ENCODE measurements around the gene KLHL15. TPM values are rescaled to one million over a fixed set of nuclear protein-coding genes. Genes with fewer than 3 reads are reported as not detected.
A peak's percentile ranks its signal among the peaks of the same experiment; 100 is the strongest.

Gene KLHL15
- total and polyA plus RNA-seq, 2 of the 13 experiments (the other 11 are each of a cell fraction or from before 2014, with no cell fraction given): 2.8 to 5.5 TPM

DNA sequence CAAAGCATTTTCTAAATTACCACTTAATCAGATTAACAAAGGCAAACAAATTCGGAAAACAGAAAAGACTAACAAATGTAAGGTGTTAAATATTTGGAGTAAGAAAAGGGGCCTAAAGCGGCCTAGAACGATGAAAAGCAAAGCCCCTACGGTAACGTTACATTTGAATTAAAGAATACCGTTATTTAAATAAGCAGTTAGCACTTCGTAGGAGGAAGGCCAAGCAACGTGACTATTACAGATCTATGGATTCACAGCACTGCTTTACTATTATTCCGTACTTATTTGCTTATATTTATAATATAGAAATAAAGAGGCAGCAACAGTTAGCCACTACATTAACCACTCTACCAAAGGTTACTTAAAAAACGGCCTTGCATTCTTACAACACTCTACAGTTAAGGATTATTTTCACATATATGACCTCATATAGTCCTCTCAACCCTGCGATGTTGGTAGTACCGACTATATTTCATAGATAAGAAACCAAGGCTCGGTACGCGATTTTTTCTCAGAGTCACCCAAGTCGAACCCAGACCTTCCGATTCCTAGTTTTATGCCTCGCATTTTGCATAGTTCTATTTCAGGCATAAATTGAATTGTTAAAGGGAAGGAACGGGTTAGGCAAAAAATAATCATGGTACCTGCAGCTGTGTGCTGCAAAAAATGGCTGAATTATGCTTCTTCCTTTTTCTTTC, 2.9 kb downstream of the KLHL15 start:
- Histone ChIP-seq H3K27ac (ENCODE audit: extremely low read length, insufficient read depth, low read length) (peak overlapping the region; percentile 82), H2AFZ (ENCODE audit: low read length) (no peak overlapping the region), H3K9me3 (ENCODE audit: low read length) (no peaks in the 10 kb centered on the region), H3K4me1 (ENCODE audit: insufficient read depth, low read length) (peaks cover 15% of the 10 kb centered on the region; the same call in 1 of the 2 replicates), H3K27me3 (ENCODE audit: control insufficient read depth in 1 of 2, insufficient read depth in 2 of 2, low read length in 2 of 2) (no peaks in the 10 kb centered on the region; a peak in 1 of 5 replicates), H3K9ac (ENCODE audit: insufficient read depth, low read depth, low read length) (peak overlapping the region; percentile 81), H3K4me2 (ENCODE audit: low read depth, low read length) (peak overlapping the region; percentile 68), H3K79me2 (ENCODE audit: insufficient read depth, low read length) (peaks cover 43% of the 10 kb centered on the region), H3K4me3 (replicated peaks in 1 of 3; ENCODE audit: insufficient read depth in 1 of 3, low read depth in 2 of 3, low read length in 3 of 3) (peak overlapping the region; percentile 77 to 83 (median 80)), H4K20me1 (ENCODE audit: insufficient read depth, low read length) (no peaks in the 10 kb centered on the region), H3K36me3 (replicated peaks in 1 of 2; ENCODE audit: control insufficient read depth in 1 of 2, insufficient read depth in 2 of 2, low read length in 2 of 2) (0 out of 5 replicates have a peak, but pooled peaks cover 0 to 3% of the 10 kb centered on the region in 2 experiments)
- CTCF ChIA-PET (ENCODE audit: low intra/inter-chr PET ratio, low total read pairs): no interaction called here
- ATAC-seq (peak; percentile 34), DNase-seq (ENCODE audit: low spot score) (no peak), FAIRE-seq (no peak)
- intact Hi-C loops (cut with micrococcal nuclease; ENCODE audit: unreplicated experiment): loop anchor here (2.0 kb wide), 2 partner anchors 31 to 115 kb away; partner anchors contain the start of genes CXorf58 and EIF2S3
- TF ChIP-seq ASH2L (IDR thresholded peaks at IDR 0.05; ENCODE audit: insufficient read length, low read depth, low read length) (peak; percentile 25), ZNF333 (CRISPR knock-in tag; IDR thresholded peaks at IDR 0.05; ENCODE audit: borderline replicate concordance) (no peak)
- TSS peak; percentile 68 for BruUV-seq (replicated peaks)
- POLR2A ChIA-PET: interaction anchor here (0.5 to 4.1 kb wide), 3 partner anchors 14 to 31 kb away, joined by 3 to 35 read pairs (median 4); partner anchors contain the start of gene EIF2S3
- in situ Hi-C loops (cut with HindIII; ENCODE audit: extremely low pct_ligation_motif_present, low pct_unique_long_range_greater_than_20kb): no loop called here
- WGBS (ENCODE audit: low lambda C conversion rate): 1% methylated on average over 19 of the region's 19 CpGs

DNA sequence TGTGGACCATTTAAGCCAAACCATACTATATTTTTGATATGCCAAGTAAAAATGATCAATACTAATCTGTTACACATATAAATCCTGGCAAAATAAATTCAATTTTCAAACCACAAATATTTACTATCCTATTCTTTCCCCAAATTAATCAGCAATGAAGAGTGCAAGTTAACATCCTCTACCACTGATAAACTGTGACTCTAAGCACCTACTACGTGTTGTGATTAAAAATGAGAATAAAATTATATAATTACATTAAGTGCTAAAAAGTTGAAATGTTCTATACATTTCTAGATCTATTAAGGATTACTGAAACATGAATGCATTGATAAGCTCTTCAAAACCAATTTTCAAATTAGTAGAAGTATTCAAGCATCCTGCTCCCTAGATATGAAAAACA, 3.4 kb downstream of the KLHL15 start:
- DNase-seq (ENCODE audit: low spot score): no peak
- Histone ChIP-seq H2AFZ (ENCODE audit: low read length) (no peak overlapping the region), H3K4me1 (ENCODE audit: insufficient read depth, low read length) (peaks cover 15% of the 10 kb centered on the region; the same call in 1 of the 2 replicates), H3K9me3 (ENCODE audit: low read length) (no peaks in the 10 kb centered on the region), H3K4me3 (replicated peaks in 1 of 3; ENCODE audit: insufficient read depth in 1 of 3, low read depth in 2 of 3, low read length in 3 of 3) (peak overlapping the region; percentile 77 to 83 (median 80); a peak in 5 of 6 replicates), H3K27me3 (ENCODE audit: control insufficient read depth in 1 of 2, insufficient read depth in 2 of 2, low read length in 2 of 2) (no peaks in the 10 kb centered on the region; a peak in 1 of 5 replicates), H3K79me2 (ENCODE audit: insufficient read depth, low read length) (peaks cover 45% of the 10 kb centered on the region), H3K9ac (ENCODE audit: insufficient read depth, low read depth, low read length) (peak overlapping the region; percentile 81), H4K20me1 (ENCODE audit: insufficient read depth, low read length) (no peaks in the 10 kb centered on the region), H3K4me2 (ENCODE audit: low read depth, low read length) (peak overlapping the region; percentile 68), H3K27ac (ENCODE audit: extremely low read length, insufficient read depth, low read length) (peak overlapping the region; percentile 82), H3K36me3 (replicated peaks in 1 of 2; ENCODE audit: control insufficient read depth in 1 of 2, insufficient read depth in 2 of 2, low read length in 2 of 2) (0 out of 5 replicates have a peak, but pooled peaks cover 0 to 3% of the 10 kb centered on the region in 2 experiments)
- 3% methylated on average over 1 of the region's 1 CpG for WGBS (ENCODE audit: low lambda C conversion rate)
- ATAC-seq: no peak
- in situ Hi-C loops (cut with HindIII; ENCODE audit: extremely low pct_ligation_motif_present, low pct_unique_long_range_greater_than_20kb): no loop called here
- ChIA-PET CTCF (ENCODE audit: low intra/inter-chr PET ratio, low total read pairs) (no interaction called here), POLR2A (no interaction called here)
- intact Hi-C loops (cut with micrococcal nuclease; ENCODE audit: unreplicated experiment): no loop called here
- no peak for FAIRE-seq
- no TSS peak for BruUV-seq (replicated peaks)
- TF ChIP-seq MIER2 (CRISPR knock-in tag; IDR thresholded peaks at IDR 0.05) (no peak), ZNF383 (CRISPR knock-in tag; IDR thresholded peaks at IDR 0.05; ENCODE audit: borderline replicate concordance) (no peak), SCMH1 (CRISPR knock-in tag; IDR thresholded peaks at IDR 0.05; ENCODE audit: borderline replicate concordance) (no peak), TEAD2 (CRISPR knock-in tag; IDR thresholded peaks at IDR 0.05) (no peak), ZFAT (CRISPR knock-in tag; conservative IDR thresholded peaks at IDR 0.05) (no peak)
- TF ChIP-seq, protein P1, sequence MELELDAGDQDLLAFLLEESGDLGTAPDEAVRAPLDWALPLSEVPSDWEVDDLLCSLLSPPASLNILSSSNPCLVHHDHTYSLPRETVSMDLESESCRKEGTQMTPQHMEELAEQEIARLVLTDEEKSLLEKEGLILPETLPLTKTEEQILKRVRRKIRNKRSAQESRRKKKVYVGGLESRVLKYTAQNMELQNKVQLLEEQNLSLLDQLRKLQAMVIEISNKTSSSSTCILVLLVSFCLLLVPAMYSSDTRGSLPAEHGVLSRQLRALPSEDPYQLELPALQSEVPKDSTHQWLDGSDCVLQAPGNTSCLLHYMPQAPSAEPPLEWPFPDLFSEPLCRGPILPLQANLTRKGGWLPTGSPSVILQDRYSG (CRISPR knock-in tag; IDR thresholded peaks at IDR 0.05): no peak
- TF ChIP-seq, protein P2, sequence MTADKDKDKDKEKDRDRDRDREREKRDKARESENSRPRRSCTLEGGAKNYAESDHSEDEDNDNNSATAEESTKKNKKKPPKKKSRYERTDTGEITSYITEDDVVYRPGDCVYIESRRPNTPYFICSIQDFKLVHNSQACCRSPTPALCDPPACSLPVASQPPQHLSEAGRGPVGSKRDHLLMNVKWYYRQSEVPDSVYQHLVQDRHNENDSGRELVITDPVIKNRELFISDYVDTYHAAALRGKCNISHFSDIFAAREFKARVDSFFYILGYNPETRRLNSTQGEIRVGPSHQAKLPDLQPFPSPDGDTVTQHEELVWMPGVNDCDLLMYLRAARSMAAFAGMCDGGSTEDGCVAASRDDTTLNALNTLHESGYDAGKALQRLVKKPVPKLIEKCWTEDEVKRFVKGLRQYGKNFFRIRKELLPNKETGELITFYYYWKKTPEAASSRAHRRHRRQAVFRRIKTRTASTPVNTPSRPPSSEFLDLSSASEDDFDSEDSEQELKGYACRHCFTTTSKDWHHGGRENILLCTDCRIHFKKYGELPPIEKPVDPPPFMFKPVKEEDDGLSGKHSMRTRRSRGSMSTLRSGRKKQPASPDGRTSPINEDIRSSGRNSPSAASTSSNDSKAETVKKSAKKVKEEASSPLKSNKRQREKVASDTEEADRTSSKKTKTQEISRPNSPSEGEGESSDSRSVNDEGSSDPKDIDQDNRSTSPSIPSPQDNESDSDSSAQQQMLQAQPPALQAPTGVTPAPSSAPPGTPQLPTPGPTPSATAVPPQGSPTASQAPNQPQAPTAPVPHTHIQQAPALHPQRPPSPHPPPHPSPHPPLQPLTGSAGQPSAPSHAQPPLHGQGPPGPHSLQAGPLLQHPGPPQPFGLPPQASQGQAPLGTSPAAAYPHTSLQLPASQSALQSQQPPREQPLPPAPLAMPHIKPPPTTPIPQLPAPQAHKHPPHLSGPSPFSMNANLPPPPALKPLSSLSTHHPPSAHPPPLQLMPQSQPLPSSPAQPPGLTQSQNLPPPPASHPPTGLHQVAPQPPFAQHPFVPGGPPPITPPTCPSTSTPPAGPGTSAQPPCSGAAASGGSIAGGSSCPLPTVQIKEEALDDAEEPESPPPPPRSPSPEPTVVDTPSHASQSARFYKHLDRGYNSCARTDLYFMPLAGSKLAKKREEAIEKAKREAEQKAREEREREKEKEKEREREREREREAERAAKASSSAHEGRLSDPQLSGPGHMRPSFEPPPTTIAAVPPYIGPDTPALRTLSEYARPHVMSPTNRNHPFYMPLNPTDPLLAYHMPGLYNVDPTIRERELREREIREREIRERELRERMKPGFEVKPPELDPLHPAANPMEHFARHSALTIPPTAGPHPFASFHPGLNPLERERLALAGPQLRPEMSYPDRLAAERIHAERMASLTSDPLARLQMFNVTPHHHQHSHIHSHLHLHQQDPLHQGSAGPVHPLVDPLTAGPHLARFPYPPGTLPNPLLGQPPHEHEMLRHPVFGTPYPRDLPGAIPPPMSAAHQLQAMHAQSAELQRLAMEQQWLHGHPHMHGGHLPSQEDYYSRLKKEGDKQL (CRISPR knock-in tag; IDR thresholded peaks at IDR 0.05; ENCODE audit: low read depth): no peak

Data from HepG2 (cell line).